Spleen (tissue), 11 donors: ENCODE data around the gene SSBP2. TPM values are rescaled to one million over a fixed set of nuclear protein-coding genes. Genes with fewer than 3 reads are reported as not detected.

Experiments
- DNase-seq: peaks from one replicate; pipeline ENCODE4 v3.0.0-alpha.2; 2020
- H3K27ac ChIP-seq, 8 donors: fragments of 200-600 bp; sonication (generic) in 7 of 8; 1 replicate in 4 of 8; 2 replicates in 4 of 8; pipeline versions ENCODE4 v1.5.0 to v1.8.0; 2016 to 2021; ENCODE audit warnings: inconsistent platforms in 4 of 8, mild to moderate bottlenecking in 4 of 8, moderate library complexity in 1 of 8
- H3K27me3 ChIP-seq, 7 donors: fragments of 200-600 bp; sonication (generic) in 6 of 7; replicated peaks in 1 of 7; 1 replicate in 4 of 7; 2 replicates in 3 of 7; pipeline versions ENCODE4 v1.5.0 to v1.8.0; 2016 to 2021; ENCODE audit warnings: inconsistent platforms in 3 of 7, mild to moderate bottlenecking in 1 of 7
- H3K36me3 ChIP-seq, 6 donors: fragments of 200-600 bp; sonication (generic) in 5 of 6; 1 replicate in 4 of 6; 2 replicates in 2 of 6; pipeline versions ENCODE4 v1.5.0 to v1.8.0; 2016 to 2021; ENCODE audit warnings: inconsistent platforms in 2 of 6
- H3K4me1 ChIP-seq, 6 donors: fragments of 200-600 bp; sonication (generic) in 5 of 6; 1 replicate in 3 of 6; 2 replicates in 3 of 6; pipeline versions ENCODE4 v1.5.0 to v1.8.0; 2016 to 2021; ENCODE audit warnings: inconsistent platforms in 3 of 6
- H3K4me3 ChIP-seq, 8 donors: fragments of 200-600 bp; sonication (generic) in 7 of 8; 1 replicate in 4 of 8; 2 replicates in 4 of 8; pipeline versions ENCODE4 v1.5.0 to v1.8.0; 2016 to 2021; ENCODE audit warnings: inconsistent platforms in 4 of 8, mild to moderate bottlenecking in 4 of 8, moderate library complexity in 2 of 8
- H3K9me3 ChIP-seq, 8 donors: fragments of 200-600 bp; sonication (generic) in 7 of 8; 1 replicate in 4 of 8; 2 replicates in 4 of 8; pipeline versions ENCODE4 v1.5.0 to v1.8.0; 2016 to 2021; ENCODE audit warnings: inconsistent platforms in 4 of 8
- CTCF ChIP-seq, 11 experiments: fragments of 200-600 bp in 7 of 11; fragments of 450-650 bp in 4 of 11; sonication (generic) in 4 of 11; IDR thresholded peaks in 8 of 11; conservative IDR thresholded peaks in 3 of 11; 1 replicate in 7 of 11; 2 replicates in 4 of 11; pipeline versions ENCODE4 v1.4.0 to v1.8.0; 2016 to 2021; ENCODE audit warnings: antibody characterized with exemption in 11 of 11, inconsistent platforms in 4 of 11, mild to moderate bottlenecking in 1 of 11
- POLR2A ChIP-seq, 3 donors: fragments of 450-650 bp; IDR thresholded peaks; one replicate each; pipeline ENCODE4 v1.5.1; 2017; ENCODE audit warnings: antibody characterized with exemption in 3 of 3, mild to moderate bottlenecking in 1 of 3
- POLR2AphosphoS5 ChIP-seq, 3 donors: sonication (generic); formaldehyde crosslinking; IDR thresholded peaks; one replicate each; pipeline ENCODE4 v1.5.1; 2017; ENCODE audit warnings: antibody characterized with exemption in 3 of 3
- WGBS, 5 donors: extraction: QIAGEN DNeasy Blood & Tissue Kit in 3 of 5; methylation state at CpG; one replicate each; pipeline versions ENCODE4 v1.1.5 to v1.1.7; 2013 to 2018; 5-methylcytosine and 5-hydroxymethylcytosine counted together
- intact Hi-C: fragments of 100-400 bp; cut with DNase I; formaldehyde crosslinking; loops from one replicate; pipeline ENCODE4 v1.15.0; 2023; ENCODE audit warnings: low total_unique reads
- polyA plus RNA-seq, 3 donors: library from polyadenylated mRNA; stranded (reverse); fragments of 200-250 nt; gene quantifications; one replicate each; pipeline ENCODE4 v1.2.1, GENCODE V29; 2013
- total RNA-seq, 7 donors: library from RNA; depleted of rRNA in 3 of 7; stranded (reverse); fragments of >200 nt in 3 of 7; fragmentation: NEBNext Ultra II Directional in 4 of 7; extraction: Animal tissue kit (Norgen Biotek cat#: 25700) in 4 of 7; gene quantifications; one replicate each; pipeline versions ENCODE4 v1.1.0 to v1.2.1, GENCODE V29; 2016 to 2021
- donor health status: healthy with polysubstance abuse.
- donor health status: DM: no; HTN: no; CAD: no; lungs with moderate emphysema.
- donor health status: DM: no; HTN: no; CAD: no.
- donor health status: Bipolar disorder and iron deficiency.
- donor health status: healthy.
- donor health status: DM: no; HTN: no; CAD: no.
- donor health status: DM: yes; HTN: yes; CAD: no.

The SSBP2 gene
- total and polyA plus RNA-seq, 10 donors, result 12.2 to 40.8 (median 29.6) TPM

GRCh38 chr5:81370912-81371311, 380.0 kb downstream of the SSBP2 start:
- DNase-seq, result no peak
- Histone ChIP-seq H3K36me3 (no peaks in the 10 kb centered on the region), H3K4me1 (no peaks in the 10 kb centered on the region), H3K27me3 (peaks cover 0 to 15% (median 0%) of the 10 kb centered on the region in 7 donors), H3K27ac (no peak overlapping the region), H3K4me3 (no peak overlapping the region), H3K9me3 (no peaks in the 10 kb centered on the region)
- TF ChIP-seq POLR2A (IDR thresholded peaks at IDR 0.05), result no peak
- TF ChIP-seq POLR2AphosphoS5 (IDR thresholded peaks at IDR 0.05), result no peak
- TF ChIP-seq CTCF (IDR thresholded peaks at IDR 0.05 in 8 of 11, conservative IDR thresholded peaks at IDR 0.05 in 3 of 11), result no peak
- intact Hi-C loops, result no loop called here

- intact Hi-C loops, result no loop called here
- no peaks in the 10 kb centered on the region for H3K9me3 ChIP-seq
- 89 to 95% (median 93%) methylated on average over 5 of the region's 5 CpGs for WGBS, 5 donors
Observed at GRCh38 chr5:81365541-81365940, 385.4 kb downstream of the SSBP2 start.

GRCh38 chr5:81363093-81363871, 387.6 kb downstream of the SSBP2 start:
- no peaks in the 10 kb centered on the region for H3K36me3 ChIP-seq
- peaks cover 0 to 7% (median 0%) of the 10 kb centered on the region in 7 donors for H3K27me3 ChIP-seq
- no peak for DNase-seq
- intact Hi-C loops, result no loop called here
- no peak overlapping the region for H3K4me3 ChIP-seq
- no peaks in the 10 kb centered on the region for H3K4me1 ChIP-seq
- 70 to 85% (median 75%) methylated on average over 4 of the region's 4 CpGs for WGBS, 5 donors
- no peak overlapping the region for H3K27ac ChIP-seq
- no peaks in the 10 kb centered on the region for H3K9me3 ChIP-seq
- TF ChIP-seq POLR2A (IDR thresholded peaks at IDR 0.05) (no peak), POLR2AphosphoS5 (IDR thresholded peaks at IDR 0.05) (no peak), CTCF (IDR thresholded peaks at IDR 0.05 in 8 of 11, conservative IDR thresholded peaks at IDR 0.05 in 3 of 11) (no peak)

More at GRCh38 chr5:81365541-81365940, 385.4 kb downstream of the SSBP2 start:
- no peak for DNase-seq
- H3K27ac ChIP-seq, result no peak overlapping the region
- no peaks in the 10 kb centered on the region for H3K27me3 ChIP-seq
- no peaks in the 10 kb centered on the region for H3K36me3 ChIP-seq
- no peak for TF ChIP-seq POLR2AphosphoS5 (IDR thresholded peaks at IDR 0.05)
- no peak for TF ChIP-seq POLR2A (IDR thresholded peaks at IDR 0.05)
- no peak for TF ChIP-seq CTCF (IDR thresholded peaks at IDR 0.05 in 8 of 11, conservative IDR thresholded peaks at IDR 0.05 in 3 of 11)
- H3K4me3 ChIP-seq, result no peak overlapping the region
- H3K4me1 ChIP-seq, result no peaks in the 10 kb centered on the region

Other genes with a start within 250 kb of the SSBP2 start
- gene ATG10, start 220.9 kb upstream of the SSBP2 start, total RNA-seq, result 1 to 10 TPM; 4.6 to 9.1 (median 5.6) TPM
- 1 to 10 TPM; 1.7 to 4.5 (median 4.4) TPM for gene ATG10, start 220.9 kb upstream of the SSBP2 start, polyA plus RNA-seq